SK-N-SH (cell line): ENCODE data around the gene SCARB2. TPM values are rescaled to one million over a fixed set of nuclear protein-coding genes. Genes with fewer than 3 reads are reported as not detected.

Source experiments
- CTCF ChIA-PET: fragments of 300-600, 350-600 bp; formaldehyde crosslinking; extraction: SDS; loops from one replicate; lab custom pipeline; 2021; lab: Yijun Ruan, JAX
- POLR2A ChIA-PET: fragments of 350-600 bp; sonication (Branson Sonifier 250); formaldehyde crosslinking; extraction: SDS; loops from one replicate; lab custom pipeline; 2020; ENCODE audit warnings: antibody characterized with exemption, inconsistent platforms; lab: Yijun Ruan, JAX
- DNase-seq: peaks from one replicate; pipeline ENCODE4 v3.0.0; 2012
- H2AFZ ChIP-seq: fragments of 200-600 bp; sonication (generic); 2 replicates; pipeline ENCODE4 v1.8.1; 2016; ENCODE audit warnings: antibody characterized with exemption, mild to moderate bottlenecking, low read depth
- H3F3A ChIP-seq: fragments of 200-600 bp; sonication (generic); replicated peaks from 2 replicates; pipeline ENCODE3; 2016; ENCODE audit warnings: antibody characterized with exemption, mild to moderate bottlenecking; ENCODE audit not compliant: insufficient read depth
- H3K27ac ChIP-seq, 2 experiments: fragments of 200-500 bp in 1 of 2; fragments of 200-600 bp in 1 of 2; sonication (Bioruptor generic) in 1 of 2; sonication (generic), shearing (Covaris generic) in 1 of 2; 2 replicates each; pipeline versions ENCODE4 v1.5.1 to v1.6.1; 2014 to 2016; ENCODE audit warnings: low read depth in 2 of 2, inconsistent platforms in 1 of 2, low read length in 1 of 2, mild to moderate bottlenecking in 1 of 2, mixed read lengths in 1 of 2
- H3K27me3 ChIP-seq: fragments of 200-600 bp; sonication (generic), shearing (Covaris generic); 2 replicates; pipeline ENCODE4 v1.6.1; 2016; ENCODE audit warnings: mixed run types; ENCODE audit not compliant: insufficient read depth
- H3K36me3 ChIP-seq, 2 experiments: fragments of 200-500 bp in 1 of 2; fragments of 200-600 bp in 1 of 2; sonication (Bioruptor generic) in 1 of 2; sonication (generic) in 1 of 2; replicated peaks in 1 of 2; 2 replicates each; pipeline versions ENCODE3 to v1.5.1; 2014 to 2016; ENCODE audit warnings: low read length in 1 of 2, mild to moderate bottlenecking in 1 of 2; ENCODE audit not compliant: insufficient read depth in 2 of 2, control insufficient read depth in 1 of 2
- H3K4me1 ChIP-seq, 2 experiments: fragments of 200-500 bp in 1 of 2; fragments of 200-600 bp in 1 of 2; sonication (Bioruptor generic) in 1 of 2; sonication (generic), shearing (Covaris generic) in 1 of 2; 2 replicates each; pipeline versions ENCODE4 v1.5.1 to v1.6.1; 2014 to 2016; ENCODE audit warnings: low read depth in 1 of 2, low read length in 1 of 2, mixed run types in 1 of 2; ENCODE audit not compliant: insufficient read depth in 2 of 2, control insufficient read depth in 1 of 2
- H3K4me2 ChIP-seq: fragments of 200-600 bp; sonication (generic), shearing (Covaris generic); 2 replicates; pipeline ENCODE4 v1.6.1; 2017; ENCODE audit warnings: mixed run types
- H3K4me3 ChIP-seq, 2 experiments: fragments of 200-500 bp in 1 of 2; fragments of 200-600 bp in 1 of 2; sonication (Bioruptor generic) in 1 of 2; sonication (generic), shearing (Covaris generic) in 1 of 2; 2 replicates each; pipeline versions ENCODE4 v1.5.1 to v1.8.1; 2014 to 2016; ENCODE audit warnings: low read depth in 2 of 2, inconsistent platforms in 1 of 2, low read length in 1 of 2, mild to moderate bottlenecking in 1 of 2, mixed read lengths in 1 of 2, moderate library complexity in 1 of 2
- H3K79me2 ChIP-seq: fragments of 200-600 bp; sonication (generic); 2 replicates; pipeline ENCODE4 v1.8.1; 2017; ENCODE audit warnings: mild to moderate bottlenecking; ENCODE audit not compliant: insufficient read depth
- H3K9ac ChIP-seq: fragments of 200-600 bp; sonication (generic); 2 replicates; pipeline ENCODE4 v1.6.1; 2017; ENCODE audit warnings: mixed run types
- H3K9me2 ChIP-seq: fragments of 200-600 bp; sonication (generic); 2 replicates; pipeline ENCODE4 v1.6.1; 2017; ENCODE audit warnings: mixed run types
- H3K9me3 ChIP-seq: fragments of 200-600 bp; sonication (generic); 2 replicates; pipeline ENCODE4 v1.6.1; 2017; ENCODE audit warnings: mixed run types, mild to moderate bottlenecking, moderate library complexity
- H4K20me1 ChIP-seq: fragments of 200-600 bp; sonication (generic); 2 replicates; pipeline ENCODE4 v1.6.1; 2017; ENCODE audit warnings: mild to moderate bottlenecking, mixed run types; ENCODE audit not compliant: insufficient read depth
- CTCF ChIP-seq: fragments of 200-600 bp; sonication (generic); IDR thresholded peaks from 2 replicates; pipeline ENCODE4 v1.6.1; 2017; ENCODE audit warnings: antibody characterized with exemption, mild to moderate bottlenecking, moderate library complexity
- EP300 ChIP-seq, 2 experiments: IDR thresholded peaks; 2 replicates each; pipeline versions ENCODE4 v1.4.0 to v1.6.1; 2012; ENCODE audit warnings: borderline replicate concordance in 1 of 2, low read depth in 1 of 2, low read length in 1 of 2
- EZH2phosphoT487 ChIP-seq: fragments of 200-600 bp; sonication (generic); IDR thresholded peaks from 2 replicates; pipeline ENCODE4 v1.6.1; 2017; ENCODE audit warnings: low read depth, mixed run types, mild to moderate bottlenecking, antibody characterized with exemption, moderate library complexity, borderline replicate concordance
- FOXJ3 ChIP-seq: sonication (generic); formaldehyde crosslinking; IDR thresholded peaks from 2 replicates; pipeline ENCODE4 v1.5.1; 2020; ENCODE audit warnings: mild to moderate bottlenecking, missing genetic modification reagents
- FOXM1 ChIP-seq: IDR thresholded peaks from 2 replicates; pipeline ENCODE4 v1.4.0; 2012; ENCODE audit warnings: low read depth, mild to moderate bottlenecking
- GABPA ChIP-seq: IDR thresholded peaks from 2 replicates; pipeline ENCODE4 v1.4.0; 2012; ENCODE audit warnings: low read depth, mild to moderate bottlenecking
- MAX ChIP-seq: IDR thresholded peaks from 2 replicates; pipeline ENCODE4 v1.4.0; 2012; ENCODE audit warnings: low read depth
- MEF2A ChIP-seq: IDR thresholded peaks from 2 replicates; pipeline ENCODE4 v1.4.0; 2012; ENCODE audit warnings: low read depth, borderline replicate concordance
- NRF1 ChIP-seq: IDR thresholded peaks from 2 replicates; pipeline ENCODE4 v1.6.1; 2012; ENCODE audit warnings: low read depth, mild to moderate bottlenecking, low read length
- PBX3 ChIP-seq: IDR thresholded peaks from 2 replicates; pipeline ENCODE4; 2012
- RAD21 ChIP-seq: IDR thresholded peaks from 2 replicates; pipeline ENCODE4 v1.6.1; 2012; ENCODE audit warnings: mild to moderate bottlenecking, low read length
- RCOR1 ChIP-seq: fragments of 150-350 bp; IDR thresholded peaks from 2 replicates; pipeline ENCODE4 v1.6.1; 2017; ENCODE audit warnings: antibody characterized with exemption, low read length
- RFX5 ChIP-seq: IDR thresholded peaks from 2 replicates; pipeline ENCODE4 v1.6.1; 2012; ENCODE audit warnings: mild to moderate bottlenecking, improper control_type of control experiment, low read length
- SIN3A ChIP-seq: IDR thresholded peaks from 2 replicates; pipeline ENCODE4 v1.6.1; 2012; ENCODE audit warnings: low read depth, mild to moderate bottlenecking, low read length, moderate library complexity, borderline replicate concordance
- SMC3 ChIP-seq: IDR thresholded peaks from 2 replicates; pipeline ENCODE4 v1.6.1; 2012; ENCODE audit warnings: low read depth, low read length, improper control_type of control experiment
- YY1 ChIP-seq: IDR thresholded peaks from 2 replicates; pipeline ENCODE4 v1.4.0; 2012; ENCODE audit warnings: low read depth, mild to moderate bottlenecking
- ZBTB33 ChIP-seq: IDR thresholded peaks from 2 replicates; pipeline ENCODE4 v1.4.0; 2012; ENCODE audit warnings: low read depth, borderline replicate concordance
- WGBS: methylation state at CpG from one replicate; pipeline ENCODE4 v1.1.6; 2017; ENCODE audit warnings: low lambda C conversion rate; 5-methylcytosine and 5-hydroxymethylcytosine counted together
- polyA plus RNA-seq, 3 experiments: library from polyadenylated mRNA; depleted of rRNA; stranded (reverse); fragments of >200 nt; gene quantifications; 2 replicates each; pipeline ENCODE4 v1.2.3, GENCODE V29; 2012
- TF ChIP-seq, protein P1 (sequence below): fragments of 150-350 bp; IDR thresholded peaks from 2 replicates; pipeline ENCODE4 v1.6.1; 2016; ENCODE audit warnings: mild to moderate bottlenecking, low read depth, low read length
- TF ChIP-seq, protein P2 (sequence below): IDR thresholded peaks from 2 replicates; pipeline ENCODE4 v1.4.0; 2012; ENCODE audit warnings: low read depth, borderline replicate concordance
- TF ChIP-seq, protein P3 (sequence below): fragments of 150-350 bp; IDR thresholded peaks from 2 replicates; pipeline ENCODE4 v1.6.1; 2017; ENCODE audit warnings: antibody characterized with exemption, low read length, low read depth, borderline replicate concordance

Gene SCARB2
- polyA plus RNA-seq, 1 of the 3 experiments (the other 2 are of a cell fraction), result 82.6 TPM

DNA sequence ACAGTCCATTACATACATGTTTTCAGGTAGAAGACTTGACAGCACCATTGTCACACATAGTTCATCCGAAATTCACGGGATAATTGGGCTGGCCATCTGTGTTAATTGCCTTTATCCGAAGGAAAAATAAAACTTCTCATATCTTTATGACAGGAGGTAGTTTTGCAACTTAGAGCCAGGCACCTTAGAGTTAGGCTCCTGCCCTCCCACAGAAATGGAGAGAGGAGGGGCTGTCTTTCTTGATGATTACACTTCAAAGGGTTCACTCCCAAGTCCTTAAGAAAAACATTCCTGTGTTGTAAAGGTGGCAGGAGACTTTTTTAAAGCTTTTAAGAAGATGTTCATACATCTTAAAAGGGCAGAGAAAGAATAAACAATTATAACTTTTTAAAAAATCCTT is 10.5 kb upstream of the SCARB2 start:
- H3K9me3 ChIP-seq, result no peaks in the 10 kb centered on the region
- H3K27me3 ChIP-seq, result no peaks in the 10 kb centered on the region
- TF ChIP-seq NRF1 (no peak), PBX3 (no peak), RFX5 (no peak), SMC3 (no peak), RAD21 (no peak), FOXM1 (no peak), EP300 (IDR thresholded peaks at IDR 0.05; ENCODE audit: borderline replicate concordance in 1 of 2, low read depth in 1 of 2, low read length in 1 of 2) (no peak), MAX (no peak), YY1 (no peak), SIN3A (no peak), FOXJ3 (no peak), EZH2phosphoT487 (no peak), MEF2A (no peak), RCOR1 (no peak), CTCF (no peak), ZBTB33 (no peak), GABPA (no peak)
- TF ChIP-seq, protein P1, sequence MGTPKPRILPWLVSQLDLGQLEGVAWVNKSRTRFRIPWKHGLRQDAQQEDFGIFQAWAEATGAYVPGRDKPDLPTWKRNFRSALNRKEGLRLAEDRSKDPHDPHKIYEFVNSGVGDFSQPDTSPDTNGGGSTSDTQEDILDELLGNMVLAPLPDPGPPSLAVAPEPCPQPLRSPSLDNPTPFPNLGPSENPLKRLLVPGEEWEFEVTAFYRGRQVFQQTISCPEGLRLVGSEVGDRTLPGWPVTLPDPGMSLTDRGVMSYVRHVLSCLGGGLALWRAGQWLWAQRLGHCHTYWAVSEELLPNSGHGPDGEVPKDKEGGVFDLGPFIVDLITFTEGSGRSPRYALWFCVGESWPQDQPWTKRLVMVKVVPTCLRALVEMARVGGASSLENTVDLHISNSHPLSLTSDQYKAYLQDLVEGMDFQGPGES, result no peak
- TF ChIP-seq, protein P2, sequence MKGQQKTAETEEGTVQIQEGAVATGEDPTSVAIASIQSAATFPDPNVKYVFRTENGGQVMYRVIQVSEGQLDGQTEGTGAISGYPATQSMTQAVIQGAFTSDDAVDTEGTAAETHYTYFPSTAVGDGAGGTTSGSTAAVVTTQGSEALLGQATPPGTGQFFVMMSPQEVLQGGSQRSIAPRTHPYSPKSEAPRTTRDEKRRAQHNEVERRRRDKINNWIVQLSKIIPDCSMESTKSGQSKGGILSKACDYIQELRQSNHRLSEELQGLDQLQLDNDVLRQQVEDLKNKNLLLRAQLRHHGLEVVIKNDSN, result no peak
- TF ChIP-seq, protein P3, sequence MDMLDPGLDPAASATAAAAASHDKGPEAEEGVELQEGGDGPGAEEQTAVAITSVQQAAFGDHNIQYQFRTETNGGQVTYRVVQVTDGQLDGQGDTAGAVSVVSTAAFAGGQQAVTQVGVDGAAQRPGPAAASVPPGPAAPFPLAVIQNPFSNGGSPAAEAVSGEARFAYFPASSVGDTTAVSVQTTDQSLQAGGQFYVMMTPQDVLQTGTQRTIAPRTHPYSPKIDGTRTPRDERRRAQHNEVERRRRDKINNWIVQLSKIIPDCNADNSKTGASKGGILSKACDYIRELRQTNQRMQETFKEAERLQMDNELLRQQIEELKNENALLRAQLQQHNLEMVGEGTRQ, result no peak
- no peaks in the 10 kb centered on the region for H4K20me1 ChIP-seq
- ChIA-PET POLR2A (no interaction called here), CTCF (no interaction called here)
- H3K4me3 ChIP-seq, result no peak overlapping the region
- no peaks in the 10 kb centered on the region for H3K36me3 ChIP-seq
- H3F3A ChIP-seq, result no peaks in the 10 kb centered on the region
- H2AFZ ChIP-seq, result no peak overlapping the region
- no peak overlapping the region for H3K27ac ChIP-seq
- no peak overlapping the region for H3K4me2 ChIP-seq
- H3K9me2 ChIP-seq, result no peaks in the 10 kb centered on the region
- H3K9ac ChIP-seq, result no peak overlapping the region
- H3K79me2 ChIP-seq, result no peaks in the 10 kb centered on the region
- no peak for DNase-seq
- 81% methylated on average over 3 of the region's 3 CpGs for whole genome bisulfite sequencing
- H3K4me1 ChIP-seq, result no peaks in the 10 kb centered on the region
